HepG2 (cell line): Measurements from ENCODE around the gene MUC4.

Source experiments
- IRF2 ChIP-seq: IDR thresholded peaks from 2 replicates; pipeline ENCODE4 v1.6.1; 2018; ENCODE audit warnings: missing genetic modification reagents, missing compliant biosample characterization
- POLR2A ChIP-seq, 2 experiments: IDR thresholded peaks; 2 replicates each; pipeline ENCODE4 v1.6.1; 2011; ENCODE audit warnings: low read depth in 2 of 2, low read length in 2 of 2, mild to moderate bottlenecking in 1 of 2, moderate library complexity in 1 of 2; ENCODE audit not compliant: insufficient read depth in 1 of 2
- SIN3B ChIP-seq: fragments of 150-350 bp; IDR thresholded peaks from 2 replicates; pipeline ENCODE4 v1.6.1; 2014; ENCODE audit warnings: low read length
- SP1 ChIP-seq, 2 experiments: fragments of 450-650 bp in 1 of 2; sonication (generic) in 1 of 2; formaldehyde crosslinking in 1 of 2; IDR thresholded peaks; 2 replicates each; pipeline versions ENCODE4 v1.4.0 to v1.6.1; 2016 to 2020; ENCODE audit warnings: missing genetic modification reagents in 1 of 2
- TIGD3 ChIP-seq: sonication (generic); formaldehyde crosslinking; IDR thresholded peaks from 2 replicates; pipeline ENCODE4 v1.5.1; 2020; ENCODE audit warnings: mild to moderate bottlenecking, missing genetic modification reagents, borderline replicate concordance
- UBTF ChIP-seq: sonication (generic); formaldehyde crosslinking; IDR thresholded peaks from 2 replicates; pipeline ENCODE4 v1.4.0; 2020; ENCODE audit warnings: mild to moderate bottlenecking, missing genetic modification reagents
- ZBTB14 ChIP-seq: sonication (generic); formaldehyde crosslinking; IDR thresholded peaks from 2 replicates; pipeline ENCODE4 v1.4.0; 2020; ENCODE audit warnings: missing genetic modification reagents
- ZBTB20 ChIP-seq: sonication (generic); formaldehyde crosslinking; IDR thresholded peaks from 2 replicates; pipeline ENCODE4 v1.8.1; 2023; ENCODE audit warnings: missing genetic modification reagents, low read depth, mild to moderate bottlenecking, borderline replicate concordance
- ZBTB33 ChIP-seq: sonication (generic); formaldehyde crosslinking; IDR thresholded peaks from 2 replicates; pipeline ENCODE4 v1.4.0; 2020; ENCODE audit warnings: missing genetic modification reagents
- ZNF761 ChIP-seq: sonication (generic); formaldehyde crosslinking; conservative IDR thresholded peaks from 2 replicates; pipeline ENCODE4 v1.4.0; 2020; ENCODE audit warnings: mild to moderate bottlenecking, missing genetic modification reagents
- TF ChIP-seq, protein P1 (sequence below): sonication (generic); formaldehyde crosslinking; IDR thresholded peaks from 2 replicates; pipeline ENCODE4 v1.5.0; 2020; ENCODE audit warnings: mild to moderate bottlenecking, missing genetic modification reagents, moderate library complexity

GRCh38 chr3:195754906-195755305, 56.8 kb downstream of the MUC4 start:
- no peak for TF ChIP-seq TIGD3 (CRISPR knock-in tag)
- TF ChIP-seq UBTF (CRISPR knock-in tag) = no peak
- TF ChIP-seq IRF2 (CRISPR knock-in tag) = no peak
- no peak for TF ChIP-seq SIN3B
- TF ChIP-seq, protein P1, sequence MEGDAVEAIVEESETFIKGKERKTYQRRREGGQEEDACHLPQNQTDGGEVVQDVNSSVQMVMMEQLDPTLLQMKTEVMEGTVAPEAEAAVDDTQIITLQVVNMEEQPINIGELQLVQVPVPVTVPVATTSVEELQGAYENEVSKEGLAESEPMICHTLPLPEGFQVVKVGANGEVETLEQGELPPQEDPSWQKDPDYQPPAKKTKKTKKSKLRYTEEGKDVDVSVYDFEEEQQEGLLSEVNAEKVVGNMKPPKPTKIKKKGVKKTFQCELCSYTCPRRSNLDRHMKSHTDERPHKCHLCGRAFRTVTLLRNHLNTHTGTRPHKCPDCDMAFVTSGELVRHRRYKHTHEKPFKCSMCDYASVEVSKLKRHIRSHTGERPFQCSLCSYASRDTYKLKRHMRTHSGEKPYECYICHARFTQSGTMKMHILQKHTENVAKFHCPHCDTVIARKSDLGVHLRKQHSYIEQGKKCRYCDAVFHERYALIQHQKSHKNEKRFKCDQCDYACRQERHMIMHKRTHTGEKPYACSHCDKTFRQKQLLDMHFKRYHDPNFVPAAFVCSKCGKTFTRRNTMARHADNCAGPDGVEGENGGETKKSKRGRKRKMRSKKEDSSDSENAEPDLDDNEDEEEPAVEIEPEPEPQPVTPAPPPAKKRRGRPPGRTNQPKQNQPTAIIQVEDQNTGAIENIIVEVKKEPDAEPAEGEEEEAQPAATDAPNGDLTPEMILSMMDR (CRISPR knock-in tag) = no peak
- TF ChIP-seq ZBTB20 = no peak
- no peak for TF ChIP-seq SP1 (IDR thresholded peaks at IDR 0.05)
- no peak for TF ChIP-seq SP1 (CRISPR knock-in tag; IDR thresholded peaks at IDR 0.05)
- TF ChIP-seq ZBTB14 (CRISPR knock-in tag) = no peak
- TF ChIP-seq ZBTB33 = no peak
- TF ChIP-seq POLR2A (IDR thresholded peaks at IDR 0.05; ENCODE audit: insufficient read depth in 1 of 2, low read depth in 2 of 2, low read length in 2 of 2) = no peak
- no peak for TF ChIP-seq ZNF761 (CRISPR knock-in tag)
